Tibial artery (tissue), 4 donors: Measurements from ENCODE around the gene BTBD9.
"Not testable (repeated sequence)": the region's sequence is repeated elsewhere in the genome, so short reads cannot be mapped to it uniquely, and the experiment has no call there.

ENCODE experiments used
- DNase-seq, 2 donors: peaks; one replicate each; pipeline ENCODE4 v3.0.0-alpha.2; 2019
- H3K27ac ChIP-seq, 2 donors: fragments of 200-600 bp; sonication (generic) in 1 of 2; 1 replicate in 1 of 2; 2 replicates in 1 of 2; pipeline ENCODE4 v1.5.1; 2018 to 2019; ENCODE audit warnings: mild to moderate bottlenecking in 1 of 2
- H3K27me3 ChIP-seq, 2 donors: fragments of 200-600 bp; sonication (generic) in 1 of 2; one replicate each; pipeline versions ENCODE4 v1.5.1 to v1.6.0; 2016 to 2019
- H3K36me3 ChIP-seq, 3 donors: fragments of 200-600 bp; sonication (generic) in 2 of 3; one replicate each; pipeline ENCODE4 v1.5.1; 2016 to 2019; ENCODE audit warnings: mild to moderate bottlenecking in 2 of 3
- H3K4me1 ChIP-seq, 4 donors: fragments of 200-600 bp; sonication (generic) in 2 of 4; 1 replicate in 3 of 4; 2 replicates in 1 of 4; pipeline ENCODE4 v1.5.1; 2016 to 2019
- H3K4me3 ChIP-seq, 2 donors: fragments of 200-600 bp; sonication (generic) in 1 of 2; 1 replicate in 1 of 2; 2 replicates in 1 of 2; pipeline ENCODE4 v1.5.1; 2018 to 2019; ENCODE audit warnings: mild to moderate bottlenecking in 2 of 2
- H3K9me3 ChIP-seq, 3 donors: fragments of 200-600 bp; sonication (generic) in 1 of 3; one replicate each; pipeline ENCODE4 v1.5.1; 2016 to 2019
- intact Hi-C: fragments of 100-400 bp; cut with DNase I; formaldehyde crosslinking; loops from one replicate; pipeline ENCODE4 v1.15.0; 2023; ENCODE audit warnings: low total_unique reads
- TF ChIP-seq, protein P1 (sequence below), 2 experiments: fragments of 200-600 bp in 1 of 2; fragments of 450-650 bp in 1 of 2; IDR thresholded peaks; one replicate each; pipeline ENCODE4 v1.5.1; 2017 to 2019; ENCODE audit warnings: antibody characterized with exemption in 2 of 2, mild to moderate bottlenecking in 1 of 2, moderate library complexity in 1 of 2

The BTBD9 gene

GRCh38 chr6:38133932-38134703 lies 505.6 kb downstream of the BTBD9 start:
- no peaks in the 10 kb centered on the region for H3K27me3 ChIP-seq
- H3K4me3 ChIP-seq = no peak overlapping the region
- intact Hi-C loops = no loop called here
- H3K4me1 ChIP-seq = peaks cover 0 to 10% (median 2%) of the 10 kb centered on the region in 4 donors
- TF ChIP-seq, protein P1, sequence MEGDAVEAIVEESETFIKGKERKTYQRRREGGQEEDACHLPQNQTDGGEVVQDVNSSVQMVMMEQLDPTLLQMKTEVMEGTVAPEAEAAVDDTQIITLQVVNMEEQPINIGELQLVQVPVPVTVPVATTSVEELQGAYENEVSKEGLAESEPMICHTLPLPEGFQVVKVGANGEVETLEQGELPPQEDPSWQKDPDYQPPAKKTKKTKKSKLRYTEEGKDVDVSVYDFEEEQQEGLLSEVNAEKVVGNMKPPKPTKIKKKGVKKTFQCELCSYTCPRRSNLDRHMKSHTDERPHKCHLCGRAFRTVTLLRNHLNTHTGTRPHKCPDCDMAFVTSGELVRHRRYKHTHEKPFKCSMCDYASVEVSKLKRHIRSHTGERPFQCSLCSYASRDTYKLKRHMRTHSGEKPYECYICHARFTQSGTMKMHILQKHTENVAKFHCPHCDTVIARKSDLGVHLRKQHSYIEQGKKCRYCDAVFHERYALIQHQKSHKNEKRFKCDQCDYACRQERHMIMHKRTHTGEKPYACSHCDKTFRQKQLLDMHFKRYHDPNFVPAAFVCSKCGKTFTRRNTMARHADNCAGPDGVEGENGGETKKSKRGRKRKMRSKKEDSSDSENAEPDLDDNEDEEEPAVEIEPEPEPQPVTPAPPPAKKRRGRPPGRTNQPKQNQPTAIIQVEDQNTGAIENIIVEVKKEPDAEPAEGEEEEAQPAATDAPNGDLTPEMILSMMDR (IDR thresholded peaks at IDR 0.05) = no peak
- no peaks in the 10 kb centered on the region for H3K36me3 ChIP-seq
- DNase-seq = no peak
- no peak overlapping the region for H3K27ac ChIP-seq
- H3K9me3 ChIP-seq = no peaks in the 10 kb centered on the region

- DNase-seq = no peak
- no peaks in the 10 kb centered on the region for H3K36me3 ChIP-seq
- no peaks in the 10 kb centered on the region for H3K9me3 ChIP-seq
- no peaks in the 10 kb centered on the region for H3K27me3 ChIP-seq
- no peak overlapping the region for H3K27ac ChIP-seq
- TF ChIP-seq, protein P1 (IDR thresholded peaks at IDR 0.05) = no peak
- intact Hi-C loops = no loop called here
- no peak overlapping the region for H3K4me3 ChIP-seq
- peaks cover 0 to 10% (median 2%) of the 10 kb centered on the region in 4 donors for H3K4me1 ChIP-seq
Measured at GRCh38 chr6:38131527-38131965, 508.2 kb downstream of the BTBD9 start.

- H3K36me3 ChIP-seq = peaks cover 0 to 18% (median 0%) of the 10 kb centered on the region in 3 donors
- TF ChIP-seq, protein P1 (IDR thresholded peaks at IDR 0.05) = no peak
- no peaks in the 10 kb centered on the region for H3K9me3 ChIP-seq
- no peak overlapping the region for H3K4me3 ChIP-seq
- H3K4me1 ChIP-seq = peaks cover 0 to 10% (median 0%) of the 10 kb centered on the region in 4 donors
- H3K27ac ChIP-seq = no peak overlapping the region
- H3K27me3 ChIP-seq = no peaks in the 10 kb centered on the region
- intact Hi-C loops = no loop called here
- DNase-seq = no peak
Measured at GRCh38 chr6:38127284-38127683, 512.4 kb downstream of the BTBD9 start.

DNA sequence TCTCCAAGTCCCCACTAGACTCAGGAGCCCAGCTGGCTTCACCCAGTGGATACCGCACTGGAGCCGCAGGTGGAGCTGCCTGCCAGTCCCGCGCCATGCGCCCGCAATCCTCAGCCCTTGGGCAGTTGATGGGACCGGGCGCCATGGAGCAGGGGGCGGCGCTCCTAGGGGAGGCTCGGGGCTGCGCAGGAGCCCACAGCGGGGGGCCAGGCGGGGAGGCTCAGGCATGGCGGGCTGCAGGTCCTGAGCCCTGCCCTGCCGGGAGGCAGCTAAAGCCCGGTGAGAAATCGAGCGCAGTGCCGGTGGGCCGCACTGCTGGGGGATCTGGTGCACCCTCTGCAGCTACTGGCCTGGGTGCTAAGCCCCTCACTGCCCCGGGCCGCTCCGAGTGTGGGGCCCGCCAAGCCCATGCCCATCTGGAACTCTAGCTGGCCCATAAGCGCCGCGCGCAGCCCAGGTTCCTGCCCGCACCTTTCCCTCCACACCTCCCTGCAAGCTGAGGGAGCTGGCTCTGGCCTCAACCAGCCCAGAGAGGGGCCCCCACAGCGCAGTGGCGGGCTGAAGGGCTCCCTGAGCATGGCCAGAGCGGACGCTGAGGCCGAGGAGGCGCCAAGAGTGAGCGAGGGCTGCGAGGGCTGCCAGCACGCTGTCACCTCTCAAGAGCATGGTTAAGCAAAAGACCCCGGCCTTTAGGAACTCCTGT lies 515.4 kb downstream of the BTBD9 start:
- H3K36me3 ChIP-seq = peaks cover 0 to 38% (median 9%) of the 10 kb centered on the region in 3 donors
- H3K27me3 ChIP-seq, intact Hi-C loops, DNase-seq, H3K9me3 ChIP-seq, H3K27ac ChIP-seq, H3K4me3 ChIP-seq, H3K4me1 ChIP-seq: not testable (repeated sequence)

- no peak for DNase-seq
- TF ChIP-seq, protein P1 (IDR thresholded peaks at IDR 0.05) = no peak
- Histone ChIP-seq H3K4me3 (no peak overlapping the region), H3K4me1 (no peaks in the 10 kb centered on the region), H3K27ac (no peak overlapping the region), H3K36me3 (peaks cover 7 to 36% (median 14%) of the 10 kb centered on the region in 3 donors), H3K27me3 (no peaks in the 10 kb centered on the region), H3K9me3 (no peaks in the 10 kb centered on the region)
- intact Hi-C loops = no loop called here
Measured at GRCh38 chr6:38119516-38119915, 520.2 kb downstream of the BTBD9 start.

DNA sequence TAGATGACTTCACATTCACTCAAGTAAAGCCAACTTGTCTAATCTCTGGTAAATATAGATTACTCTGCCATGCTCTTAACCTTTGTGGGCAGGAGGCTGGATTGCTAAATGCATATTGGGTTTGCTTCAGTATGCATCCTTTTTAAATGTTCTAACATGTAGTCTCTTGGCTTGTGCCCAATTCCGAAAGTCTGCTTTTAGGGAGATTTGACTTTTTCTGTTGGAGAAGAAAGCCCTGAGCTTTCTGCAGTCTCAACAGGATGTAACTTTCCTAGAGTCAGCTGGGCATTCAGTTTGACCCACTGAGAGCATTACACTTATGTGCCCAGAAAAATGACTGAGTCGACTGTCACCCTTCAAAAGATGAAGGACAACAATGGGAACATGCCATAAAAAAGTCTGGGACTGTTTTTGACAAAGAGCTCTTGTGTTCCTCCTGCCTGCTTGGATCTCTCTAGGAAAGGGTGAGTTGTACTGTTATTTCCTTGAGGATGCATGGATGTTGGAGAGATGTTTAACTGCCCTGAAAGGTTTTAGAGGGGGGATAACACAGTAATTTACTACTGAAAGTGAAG lies 520.9 kb downstream of the BTBD9 start:
- Histone ChIP-seq H3K36me3 (peaks cover 7 to 30% (median 14%) of the 10 kb centered on the region in 3 donors), H3K27ac (no peak overlapping the region), H3K9me3 (no peaks in the 10 kb centered on the region), H3K4me1 (no peaks in the 10 kb centered on the region), H3K4me3 (no peak overlapping the region), H3K27me3 (no peaks in the 10 kb centered on the region)
- intact Hi-C loops = no loop called here
- DNase-seq = no peak
- TF ChIP-seq, protein P1 (IDR thresholded peaks at IDR 0.05) = no peak
